Non-pigmented ciliary epithelial cell (primary cell): ENCODE measurements around the gene ANGEL2.
"Not testable (repeated sequence)": the region's sequence is repeated elsewhere in the genome, so short reads cannot be mapped to it uniquely, and the experiment has no call there.

Source experiments
- DNase-seq: peaks from one replicate; pipeline ENCODE4 v3.0.0-alpha.2; 2010; ENCODE audit warnings: low read depth

Gene ANGEL2

DNA sequence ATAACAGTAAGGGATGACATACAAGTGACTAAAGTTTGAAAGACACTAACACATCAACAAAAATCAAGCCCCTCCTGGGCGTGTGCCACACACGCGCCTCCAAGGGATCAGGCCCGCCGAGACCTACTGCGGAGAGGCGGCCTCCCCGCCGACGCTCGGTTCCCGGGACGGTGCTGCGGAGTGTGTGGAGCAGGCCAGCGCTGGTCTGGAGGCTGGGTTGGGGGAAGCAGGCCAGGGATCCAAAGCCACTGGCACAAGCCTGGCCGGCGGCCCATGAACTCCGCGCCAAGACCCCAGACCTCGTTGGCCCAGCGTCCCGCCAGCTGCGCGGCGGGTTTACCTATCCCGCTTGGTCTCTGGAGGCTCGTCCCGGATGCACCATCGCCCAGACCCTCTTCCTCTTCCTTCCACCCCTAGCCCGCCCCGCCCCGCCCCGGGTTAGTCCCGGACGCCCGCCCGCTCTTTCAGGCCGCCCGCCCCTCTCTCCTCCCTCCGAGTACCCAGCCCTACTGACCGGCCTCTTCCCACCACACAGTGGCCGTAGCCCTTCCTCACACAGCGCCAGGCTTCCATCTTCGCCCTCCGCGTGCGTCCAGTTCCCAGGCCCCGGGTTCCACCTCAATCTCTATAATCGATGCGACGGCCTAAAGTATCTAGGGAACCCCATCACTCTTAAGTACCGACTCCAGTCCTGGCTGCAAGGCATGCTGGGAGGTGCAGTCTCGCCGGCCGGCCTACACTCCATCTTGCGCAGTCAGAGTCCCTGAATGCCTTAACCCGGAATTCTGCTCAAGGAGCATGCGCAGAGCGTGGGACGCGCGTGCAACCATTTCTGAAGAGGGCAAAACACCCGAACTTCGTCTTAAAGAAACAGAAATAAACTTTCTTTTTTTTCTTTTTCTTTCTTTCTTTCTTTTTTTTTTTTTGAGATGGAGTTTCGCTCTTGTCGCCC is at the start of gene ANGEL2:
Gene ANGEL2 (minus strand): TSS at position 769 of the 952 bp plus-strand sequence. CDS start 196 bp downstream, at position 573.
- peak; percentile 94 for DNase-seq

- no peak for DNase-seq
Measured at GRCh38 chr1:213061263-213061662, 45.6 kb upstream of the ANGEL2 start.

DNA sequence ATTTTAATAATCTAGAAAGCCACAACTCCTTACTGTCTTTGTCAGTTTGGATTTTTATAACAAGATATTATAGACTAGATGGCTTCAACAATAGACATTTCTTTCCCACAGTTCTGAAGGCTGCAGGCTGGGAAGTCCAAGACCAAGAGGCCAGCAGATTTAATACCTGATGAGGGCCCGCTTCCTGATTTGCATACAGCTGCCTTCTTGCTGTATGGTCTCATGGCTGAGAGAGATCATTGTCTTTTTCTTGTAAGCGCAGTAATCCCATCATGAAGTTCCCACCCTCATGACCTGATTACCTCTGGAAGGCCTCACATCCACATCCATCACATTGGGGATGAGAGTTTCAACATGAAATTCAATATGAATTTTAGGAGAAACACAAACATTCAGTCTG is 45.2 kb upstream of the ANGEL2 start:
- no peak for DNase-seq

GRCh38 chr1:213057264-213058059 is 41.8 kb upstream of the ANGEL2 start:
- DNase-seq, result no peak

DNA sequence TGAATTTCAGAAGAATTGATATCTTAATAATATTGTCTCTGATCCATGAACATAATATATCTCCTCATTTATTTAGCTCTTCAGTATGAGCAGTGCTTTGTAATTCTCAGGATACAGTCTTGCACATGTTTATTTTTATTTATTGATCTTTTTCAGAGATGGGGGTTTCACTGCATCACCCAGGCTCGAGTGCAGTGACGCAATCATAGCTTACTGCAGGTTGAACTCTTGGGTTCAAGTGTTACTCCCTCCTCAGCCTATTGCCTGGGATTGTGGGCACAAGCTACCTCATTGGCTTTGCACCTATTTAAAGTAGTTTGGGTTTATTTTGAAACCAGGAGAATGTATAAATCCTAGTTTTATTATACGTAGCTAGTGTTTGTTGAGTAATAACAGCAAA is 40.1 kb upstream of the ANGEL2 start:
- no peak for DNase-seq

DNA sequence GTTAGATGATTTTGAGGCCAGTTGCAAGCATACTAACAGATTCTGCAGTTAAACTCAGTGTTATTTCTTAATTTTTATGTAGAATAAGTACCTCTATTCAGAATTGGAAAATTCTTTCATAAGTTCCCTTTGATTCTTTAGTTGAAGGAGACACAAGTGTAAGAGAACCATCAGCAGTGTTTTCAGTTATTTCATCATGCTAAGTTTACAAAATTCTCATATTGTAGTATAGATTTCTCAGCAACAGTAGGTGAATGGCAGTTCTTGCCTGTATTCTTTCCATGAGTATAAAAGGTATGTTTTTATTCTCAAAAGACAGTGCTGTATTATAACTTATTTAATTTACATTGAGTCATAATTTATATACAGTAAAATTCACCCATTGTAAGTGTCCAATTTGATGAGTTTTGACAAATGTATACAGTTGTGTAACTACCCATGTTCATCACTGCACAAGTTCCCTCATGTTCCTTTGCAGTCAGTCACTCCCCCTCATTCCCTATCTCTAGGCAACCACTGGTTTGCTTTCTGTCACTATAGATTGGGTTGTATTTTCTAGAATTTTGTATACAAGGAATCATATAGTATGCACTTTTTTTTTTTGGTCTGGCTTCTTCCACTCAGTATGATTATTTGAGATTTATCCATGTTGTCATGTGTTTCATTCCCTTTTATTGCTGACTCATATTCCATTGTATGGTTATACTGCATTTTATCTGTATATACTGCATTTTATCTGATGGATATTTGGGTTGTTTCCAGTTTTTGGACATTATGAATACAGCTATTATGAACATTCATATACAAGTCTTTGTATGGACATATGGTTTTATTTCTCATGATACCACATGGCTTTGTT is 39.3 kb upstream of the ANGEL2 start:
- no peak for DNase-seq

DNA sequence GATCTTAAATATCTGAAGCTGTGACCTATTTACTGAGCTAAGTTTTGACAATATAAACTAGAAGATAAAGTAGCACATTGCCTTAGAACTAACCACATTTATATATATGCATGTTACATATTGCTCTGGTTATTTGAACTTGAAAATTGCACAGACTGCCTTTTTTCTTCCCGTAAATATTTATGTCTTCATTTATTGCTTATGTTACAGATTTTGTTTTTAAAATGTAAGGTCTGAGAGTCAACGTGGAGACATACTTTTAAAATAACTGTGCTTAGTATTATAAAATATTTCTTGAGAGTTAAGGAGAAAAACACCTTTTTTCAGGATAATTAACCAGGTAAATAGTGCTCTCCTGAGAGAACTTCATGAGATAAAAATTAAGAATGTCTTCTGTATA is 38.5 kb upstream of the ANGEL2 start:
- DNase-seq, result no peak

DNA sequence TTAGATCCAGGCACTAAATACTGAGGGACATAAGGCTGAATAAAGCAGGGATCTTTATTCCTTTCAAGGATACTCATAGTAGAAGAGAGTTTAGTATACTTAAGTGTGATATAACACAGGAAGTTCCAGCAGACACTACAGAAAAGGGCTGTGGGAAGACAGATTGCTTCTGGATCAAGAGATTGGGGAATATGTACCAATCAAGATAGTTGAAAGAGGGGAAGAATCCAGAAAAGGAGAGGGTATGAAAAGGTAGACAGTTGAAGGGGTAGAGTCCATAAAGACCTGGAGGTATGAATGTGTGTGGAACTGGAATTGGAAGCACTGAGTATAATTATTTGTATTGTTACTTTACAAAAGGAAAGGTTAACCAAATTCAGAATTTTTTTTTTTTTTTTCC is 37.8 kb upstream of the ANGEL2 start:
- DNase-seq, result no peak

DNA sequence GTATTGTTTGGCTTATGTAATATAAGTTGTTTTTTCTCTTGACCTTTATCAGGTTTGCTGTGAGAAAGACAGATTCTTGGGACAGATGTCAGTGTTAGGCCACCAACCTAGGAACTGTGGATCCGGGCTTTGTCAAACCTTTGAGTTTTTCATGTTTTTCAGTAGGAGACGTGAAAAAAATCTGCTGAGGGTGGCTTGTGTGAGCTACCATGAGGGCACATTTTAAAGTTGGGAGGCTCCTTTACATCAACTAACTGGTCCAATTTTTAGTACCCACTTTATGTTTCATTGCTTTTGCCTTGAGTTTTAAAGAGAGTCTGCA is 36.2 kb upstream of the ANGEL2 start:
- DNase-seq, result no peak

- DNase-seq, result peak; percentile 41
Measured at GRCh38 chr1:213051127-213051880, 35.6 kb upstream of the ANGEL2 start, which contains the start of gene RPS6KC1. Gene RPS6KC1 (plus strand): TSS chr1:213051241. CDS start chr1:213051405, 164 bp downstream.

DNA sequence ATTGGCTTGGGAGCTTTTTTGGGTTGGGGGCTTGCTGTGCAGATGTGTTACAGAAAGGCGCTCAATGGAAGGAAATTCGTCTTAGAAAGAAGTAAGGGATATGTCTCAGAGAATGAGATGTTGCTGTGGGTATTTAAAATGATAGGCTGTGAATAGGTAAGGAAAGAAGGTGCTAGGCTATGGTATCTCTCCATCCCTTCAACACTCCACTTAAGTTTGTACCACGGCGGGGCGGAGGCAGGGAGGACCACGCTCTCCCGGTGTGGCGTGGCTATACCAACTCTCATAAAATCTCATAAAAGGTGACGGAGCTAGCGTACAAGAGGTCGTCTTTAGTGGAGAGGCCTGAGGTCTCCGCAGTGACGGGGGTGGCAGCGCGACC is 35.1 kb upstream of the ANGEL2 start:
- no peak for DNase-seq

- DNase-seq, result no peak
Measured at GRCh38 chr1:213049232-213049631, 33.6 kb upstream of the ANGEL2 start.

DNA sequence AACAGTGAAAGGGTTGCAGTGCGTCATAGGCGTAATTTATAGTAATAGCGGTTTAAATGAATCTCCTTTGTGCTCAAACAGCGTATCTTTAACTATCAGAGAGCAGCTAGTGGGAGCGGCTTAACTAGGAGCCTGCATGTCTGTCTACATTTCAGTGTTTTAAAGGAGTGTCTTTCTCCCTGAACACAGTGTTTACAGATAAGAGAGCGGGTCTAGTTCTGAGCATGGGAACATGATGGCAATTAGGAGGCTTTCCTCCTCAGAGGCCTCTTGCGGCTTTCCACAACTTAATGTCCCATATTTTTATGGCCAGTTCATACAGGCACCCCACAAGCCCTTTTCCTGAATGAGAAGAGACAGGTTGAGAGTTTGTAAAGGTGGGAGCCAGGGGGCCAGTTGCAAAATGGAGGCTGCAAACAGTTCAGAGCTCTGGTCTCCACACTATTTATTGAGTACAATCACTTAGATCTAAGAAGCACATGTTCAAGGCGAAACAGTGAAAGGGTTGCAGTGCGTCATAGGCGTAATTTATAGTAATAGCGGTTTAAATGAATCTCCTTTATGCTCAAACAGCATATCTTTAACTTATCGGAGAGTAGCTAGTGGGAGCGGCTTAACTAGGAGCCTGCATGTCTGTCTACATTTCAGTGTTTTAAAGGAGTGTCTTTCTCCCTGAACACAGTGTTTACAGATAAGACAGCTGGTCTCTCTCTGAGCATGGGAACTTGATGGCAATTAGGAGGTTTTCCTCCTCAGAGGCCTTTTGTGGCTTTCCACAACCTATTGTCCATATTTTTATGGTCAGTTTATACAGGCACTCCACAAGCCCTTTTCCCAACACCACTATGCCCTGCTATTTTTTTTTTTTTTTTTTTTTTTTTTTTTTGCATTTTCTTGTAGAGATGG is 29.9 kb upstream of the ANGEL2 start:
- not testable (repeated sequence) for DNase-seq

GRCh38 chr1:213041443-213041842 is 25.8 kb upstream of the ANGEL2 start:
- peak; percentile 68 for DNase-seq

DNA sequence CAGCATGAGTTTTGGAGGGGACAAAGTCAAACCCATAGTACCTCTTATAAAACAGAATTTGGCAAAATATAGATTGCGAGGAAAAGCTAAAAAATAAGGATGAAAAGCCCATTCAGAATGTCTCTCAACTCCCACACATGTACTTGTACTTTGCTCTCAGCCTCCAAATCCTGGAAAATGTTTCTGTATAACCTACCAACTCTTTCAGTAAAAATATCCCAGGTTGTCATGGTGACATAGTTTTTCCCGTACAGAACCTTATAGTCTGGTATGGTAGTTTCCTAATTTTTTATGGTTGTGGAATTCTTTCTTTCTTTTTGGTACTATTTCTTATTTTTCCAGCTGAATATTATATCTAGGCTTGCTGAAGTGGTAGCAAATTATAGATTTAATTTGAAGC is 19.9 kb upstream of the ANGEL2 start:
- no peak for DNase-seq

GRCh38 chr1:213034713-213035112 is 19.0 kb upstream of the ANGEL2 start:
- no peak for DNase-seq

GRCh38 chr1:213032651-213033050 is 17.0 kb upstream of the ANGEL2 start:
- no peak for DNase-seq

GRCh38 chr1:213027024-213027423 is 11.4 kb upstream of the ANGEL2 start:
- not testable (repeated sequence) for DNase-seq

GRCh38 chr1:213020016-213020415 is 4.3 kb upstream of the ANGEL2 start:
- DNase-seq, result no peak

GRCh38 chr1:213019450-213019849 is 3.8 kb upstream of the ANGEL2 start:
- DNase-seq, result no peak
